Vagina (tissue), 2 donors: ENCODE measurements around the gene ORC4.

Source experiments
- POLR2A ChIP-seq, 2 donors: fragments of 450-650 bp; IDR thresholded peaks; one replicate each; pipeline ENCODE4 v1.6.1; 2017; ENCODE audit warnings: antibody characterized with exemption in 2 of 2, mild to moderate bottlenecking in 2 of 2, moderate library complexity in 2 of 2
- POLR2AphosphoS5 ChIP-seq, 2 donors: sonication (generic); formaldehyde crosslinking; IDR thresholded peaks; one replicate each; pipeline ENCODE4 v1.9.0; 2017; ENCODE audit warnings: antibody characterized with exemption in 2 of 2, mild to moderate bottlenecking in 2 of 2, low read depth in 1 of 2; ENCODE audit not compliant: insufficient read depth in 1 of 2
- TF ChIP-seq, protein P1 (sequence below), 3 experiments: fragments of 450-650 bp in 2 of 3; fragments of 200-600 bp in 1 of 3; sonication (generic) in 1 of 3; IDR thresholded peaks; one replicate each; pipeline ENCODE4 v1.5.1; 2017 to 2019; ENCODE audit warnings: antibody characterized with exemption in 3 of 3, mild to moderate bottlenecking in 2 of 3, moderate library complexity in 2 of 3

DNA sequence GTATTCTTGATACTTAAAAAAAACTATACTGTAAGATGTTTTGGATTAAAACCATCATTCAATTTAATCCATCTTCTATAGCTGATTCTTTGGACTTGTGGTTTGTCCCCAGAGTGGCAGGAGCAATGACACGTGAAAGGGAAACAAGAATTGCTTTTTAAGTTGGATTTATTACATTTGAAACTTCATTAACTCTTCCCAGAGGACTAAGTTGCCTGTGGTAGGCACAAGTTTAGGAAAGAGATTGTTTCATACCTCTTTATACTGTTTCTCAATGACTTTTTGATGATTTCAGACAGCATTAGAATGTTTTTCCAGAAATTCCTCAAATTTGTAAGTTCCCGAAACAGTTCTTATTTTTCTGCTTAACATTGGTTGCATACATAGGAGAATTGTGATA lies 134.4 kb downstream of the ORC4 start:
- TF ChIP-seq, protein P1, sequence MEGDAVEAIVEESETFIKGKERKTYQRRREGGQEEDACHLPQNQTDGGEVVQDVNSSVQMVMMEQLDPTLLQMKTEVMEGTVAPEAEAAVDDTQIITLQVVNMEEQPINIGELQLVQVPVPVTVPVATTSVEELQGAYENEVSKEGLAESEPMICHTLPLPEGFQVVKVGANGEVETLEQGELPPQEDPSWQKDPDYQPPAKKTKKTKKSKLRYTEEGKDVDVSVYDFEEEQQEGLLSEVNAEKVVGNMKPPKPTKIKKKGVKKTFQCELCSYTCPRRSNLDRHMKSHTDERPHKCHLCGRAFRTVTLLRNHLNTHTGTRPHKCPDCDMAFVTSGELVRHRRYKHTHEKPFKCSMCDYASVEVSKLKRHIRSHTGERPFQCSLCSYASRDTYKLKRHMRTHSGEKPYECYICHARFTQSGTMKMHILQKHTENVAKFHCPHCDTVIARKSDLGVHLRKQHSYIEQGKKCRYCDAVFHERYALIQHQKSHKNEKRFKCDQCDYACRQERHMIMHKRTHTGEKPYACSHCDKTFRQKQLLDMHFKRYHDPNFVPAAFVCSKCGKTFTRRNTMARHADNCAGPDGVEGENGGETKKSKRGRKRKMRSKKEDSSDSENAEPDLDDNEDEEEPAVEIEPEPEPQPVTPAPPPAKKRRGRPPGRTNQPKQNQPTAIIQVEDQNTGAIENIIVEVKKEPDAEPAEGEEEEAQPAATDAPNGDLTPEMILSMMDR (IDR thresholded peaks at IDR 0.05): no peak
- no peak for TF ChIP-seq POLR2AphosphoS5 (IDR thresholded peaks at IDR 0.05; ENCODE audit: insufficient read depth in 1 of 2, low read depth in 1 of 2)
- no peak for TF ChIP-seq POLR2A (IDR thresholded peaks at IDR 0.05)
